Peyer's patch (tissue), 4 donors: ENCODE results near the gene REPIN1. TPM values are rescaled to one million over a fixed set of nuclear protein-coding genes. Genes with fewer than 3 reads are reported as not detected.

Experiments used
- DNase-seq, 3 donors: peaks; one replicate each; pipeline ENCODE4 v3.0.0-alpha.2; 2017 to 2019
- H3K27ac ChIP-seq, 4 donors: fragments of 200-600 bp; sonication (generic); one replicate each; pipeline ENCODE4 v1.5.1; 2016 to 2019
- H3K27me3 ChIP-seq, 2 donors: fragments of 200-600 bp; sonication (generic); one replicate each; pipeline ENCODE4 v1.5.1; 2019
- H3K36me3 ChIP-seq, 3 donors: fragments of 200-600 bp; sonication (generic); one replicate each; pipeline ENCODE4 v1.5.1; 2016 to 2019
- H3K4me1 ChIP-seq, 4 donors: fragments of 200-600 bp; sonication (generic); one replicate each; pipeline ENCODE4 v1.5.1; 2016 to 2019
- H3K4me3 ChIP-seq, 4 donors: fragments of 200-600 bp; sonication (generic); 1 replicate in 3 of 4; 2 replicates in 1 of 4; pipeline ENCODE4 v1.5.1; 2016 to 2019; ENCODE audit warnings: mild to moderate bottlenecking in 1 of 4
- H3K9me3 ChIP-seq, 4 donors: fragments of 200-600 bp; sonication (generic); one replicate each; pipeline ENCODE4 v1.5.1; 2016 to 2019; ENCODE audit warnings: mild to moderate bottlenecking in 1 of 4
- POLR2A ChIP-seq, 2 donors: fragments of 450-650 bp; IDR thresholded peaks; one replicate each; pipeline ENCODE4 v1.5.1; 2017; ENCODE audit warnings: antibody characterized with exemption in 2 of 2, mild to moderate bottlenecking in 2 of 2, moderate library complexity in 2 of 2
- total RNA-seq, 4 donors: library from RNA; depleted of rRNA; stranded (reverse); fragments of >200 nt; gene quantifications; one replicate each; pipeline ENCODE4 v1.1.0, GENCODE V29; 2016
- TF ChIP-seq, protein P1 (sequence below), 6 experiments: fragments of 450-650 bp in 4 of 6; fragments of 200-600 bp in 2 of 6; sonication (generic) in 1 of 6; IDR thresholded peaks; one replicate each; pipeline ENCODE4 v1.5.1; 2017 to 2019; ENCODE audit warnings: antibody characterized with exemption in 6 of 6, mild to moderate bottlenecking in 3 of 6, moderate library complexity in 1 of 6

REPIN1 gene
- total RNA-seq, 4 donors from 2014 or later = 138 to 209 (median 159) TPM

DNA sequence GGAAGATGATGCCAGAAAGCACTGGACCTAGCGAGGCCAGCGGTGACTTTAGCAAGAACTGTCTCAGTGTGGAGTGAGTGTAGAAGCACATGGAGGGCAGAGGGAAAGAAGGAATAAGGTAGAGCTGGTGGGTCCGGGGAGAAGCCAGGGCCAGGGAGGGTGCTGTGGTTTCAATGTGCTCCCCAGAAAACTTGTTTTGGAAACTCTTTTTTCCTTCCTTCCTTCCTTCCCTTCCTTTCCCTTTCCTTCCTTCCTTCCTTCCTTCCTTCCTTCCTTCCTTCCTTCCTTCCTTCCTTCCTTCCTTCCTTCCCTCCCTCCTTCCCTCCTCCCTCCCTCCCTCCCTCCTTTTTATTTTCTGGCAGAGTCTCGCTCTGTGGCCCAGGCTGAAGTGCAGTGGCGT lies 21.7 kb upstream of the REPIN1 start:
- TF ChIP-seq POLR2A (IDR thresholded peaks at IDR 0.05) = no peak
- TF ChIP-seq, protein P1, sequence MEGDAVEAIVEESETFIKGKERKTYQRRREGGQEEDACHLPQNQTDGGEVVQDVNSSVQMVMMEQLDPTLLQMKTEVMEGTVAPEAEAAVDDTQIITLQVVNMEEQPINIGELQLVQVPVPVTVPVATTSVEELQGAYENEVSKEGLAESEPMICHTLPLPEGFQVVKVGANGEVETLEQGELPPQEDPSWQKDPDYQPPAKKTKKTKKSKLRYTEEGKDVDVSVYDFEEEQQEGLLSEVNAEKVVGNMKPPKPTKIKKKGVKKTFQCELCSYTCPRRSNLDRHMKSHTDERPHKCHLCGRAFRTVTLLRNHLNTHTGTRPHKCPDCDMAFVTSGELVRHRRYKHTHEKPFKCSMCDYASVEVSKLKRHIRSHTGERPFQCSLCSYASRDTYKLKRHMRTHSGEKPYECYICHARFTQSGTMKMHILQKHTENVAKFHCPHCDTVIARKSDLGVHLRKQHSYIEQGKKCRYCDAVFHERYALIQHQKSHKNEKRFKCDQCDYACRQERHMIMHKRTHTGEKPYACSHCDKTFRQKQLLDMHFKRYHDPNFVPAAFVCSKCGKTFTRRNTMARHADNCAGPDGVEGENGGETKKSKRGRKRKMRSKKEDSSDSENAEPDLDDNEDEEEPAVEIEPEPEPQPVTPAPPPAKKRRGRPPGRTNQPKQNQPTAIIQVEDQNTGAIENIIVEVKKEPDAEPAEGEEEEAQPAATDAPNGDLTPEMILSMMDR (IDR thresholded peaks at IDR 0.05) = no peak
- no peaks in the 10 kb centered on the region for H3K27me3 ChIP-seq
- no peaks in the 10 kb centered on the region for H3K4me1 ChIP-seq
- H3K27ac ChIP-seq = no peak overlapping the region
- H3K36me3 ChIP-seq = no peaks in the 10 kb centered on the region
- no peaks in the 10 kb centered on the region for H3K9me3 ChIP-seq
- DNase-seq = no peak
- no peak overlapping the region for H3K4me3 ChIP-seq

- Histone ChIP-seq H3K27me3 (no peaks in the 10 kb centered on the region), H3K4me1 (peaks cover 0 to 7% (median 0%) of the 10 kb centered on the region in 4 donors), H3K4me3 (no peak overlapping the region), H3K27ac (no peak overlapping the region), H3K9me3 (no peaks in the 10 kb centered on the region), H3K36me3 (no peaks in the 10 kb centered on the region)
- TF ChIP-seq, protein P1 (IDR thresholded peaks at IDR 0.05) = no peak
- no peak for TF ChIP-seq POLR2A (IDR thresholded peaks at IDR 0.05)
- DNase-seq = no peak
These were observed 16.9 kb upstream of the REPIN1 start for GRCh38 chr7:150351587-150352194.

DNA sequence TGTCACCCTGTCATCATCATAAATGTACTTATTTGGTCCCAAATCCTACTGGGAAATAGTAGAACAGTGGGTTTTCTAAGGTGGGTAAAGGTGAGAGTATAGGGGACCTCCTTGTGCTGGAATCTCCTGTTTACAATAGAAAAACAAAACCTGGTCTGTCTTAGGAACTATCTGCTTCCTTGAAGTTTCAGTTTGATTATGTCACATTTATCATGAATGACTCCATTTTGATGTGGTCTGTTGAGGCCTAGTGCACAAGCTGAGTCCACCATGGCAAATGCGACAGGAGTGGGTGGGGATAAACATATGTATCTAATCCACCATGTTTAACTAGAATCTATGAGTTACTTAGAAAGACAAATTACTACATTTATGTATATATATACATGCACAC lies 13.0 kb upstream of the REPIN1 start:
- Histone ChIP-seq H3K9me3 (no peaks in the 10 kb centered on the region), H3K36me3 (no peaks in the 10 kb centered on the region), H3K27me3 (no peaks in the 10 kb centered on the region), H3K4me3 (no peak overlapping the region), H3K4me1 (peaks cover 0 to 7% (median 0%) of the 10 kb centered on the region in 4 donors), H3K27ac (no peak overlapping the region)
- DNase-seq = no peak
- TF ChIP-seq POLR2A (IDR thresholded peaks at IDR 0.05) = no peak
- TF ChIP-seq, protein P1 (IDR thresholded peaks at IDR 0.05) = no peak

- Histone ChIP-seq H3K27ac (no peak overlapping the region), H3K4me3 (no peak overlapping the region), H3K27me3 (no peaks in the 10 kb centered on the region), H3K4me1 (peaks cover 0 to 7% (median 0%) of the 10 kb centered on the region in 4 donors), H3K9me3 (no peaks in the 10 kb centered on the region), H3K36me3 (no peaks in the 10 kb centered on the region)
- no peak for TF ChIP-seq POLR2A (IDR thresholded peaks at IDR 0.05)
- TF ChIP-seq, protein P1 (IDR thresholded peaks at IDR 0.05) = peak; percentile 52 to 70 (median 55)
- peak in 1 of 3 donors; percentile 58 for DNase-seq
These were observed 12.2 kb upstream of the REPIN1 start for GRCh38 chr7:150356265-150356897.

- TF ChIP-seq POLR2A (IDR thresholded peaks at IDR 0.05) = no peak
- TF ChIP-seq, protein P1 (IDR thresholded peaks at IDR 0.05) = no peak
- no peaks in the 10 kb centered on the region for H3K9me3 ChIP-seq
- no peaks in the 10 kb centered on the region for H3K36me3 ChIP-seq
- peaks cover 0 to 7% (median 0%) of the 10 kb centered on the region in 4 donors for H3K4me1 ChIP-seq
- DNase-seq = peak in 2 of 3 donors; percentile 75 to 77
- no peaks in the 10 kb centered on the region for H3K27me3 ChIP-seq
- peak overlapping the region in 1 of 4 donors; percentile 6 for H3K4me3 ChIP-seq
- peak overlapping the region in 1 of 4 donors; percentile 42 for H3K27ac ChIP-seq
These were observed 11.4 kb upstream of the REPIN1 start for GRCh38 chr7:150357270-150357669.
